Fibroblast of mammary gland (primary cell): ENCODE results near the gene EIF3D.

ENCODE experiments used
- DNase-seq: peaks from one replicate; pipeline ENCODE4 v3.0.0-alpha.2; 2010; ENCODE audit warnings: low read depth
- H3K4me3 ChIP-seq: 2 replicates; pipeline ENCODE4 v1.5.1; 2011; ENCODE audit warnings: low read depth, mild to moderate bottlenecking, low read length, moderate library complexity; ENCODE audit not compliant: control insufficient read depth
- CTCF ChIP-seq: conservative IDR thresholded peaks from 2 replicates; pipeline ENCODE4 v1.5.1; 2011; ENCODE audit warnings: low read depth, low read length, inconsistent platforms; ENCODE audit not compliant: control insufficient read depth, insufficient read depth

The EIF3D gene

GRCh38 chr22:36492109-36492508, 36.9 kb downstream of the EIF3D start:
- no peak for DNase-seq
- H3K4me3 ChIP-seq: no peak overlapping the region
- no peak for TF ChIP-seq CTCF

GRCh38 chr22:36491155-36491554, 37.8 kb downstream of the EIF3D start:
- DNase-seq: no peak
- no peak for TF ChIP-seq CTCF
- no peak overlapping the region for H3K4me3 ChIP-seq

- peak; percentile 67 for DNase-seq
- TF ChIP-seq CTCF: peak; percentile 85
- H3K4me3 ChIP-seq: no peak overlapping the region
These were observed 42.2 kb downstream of the EIF3D start for GRCh38 chr22:36486619-36487384.

DNA sequence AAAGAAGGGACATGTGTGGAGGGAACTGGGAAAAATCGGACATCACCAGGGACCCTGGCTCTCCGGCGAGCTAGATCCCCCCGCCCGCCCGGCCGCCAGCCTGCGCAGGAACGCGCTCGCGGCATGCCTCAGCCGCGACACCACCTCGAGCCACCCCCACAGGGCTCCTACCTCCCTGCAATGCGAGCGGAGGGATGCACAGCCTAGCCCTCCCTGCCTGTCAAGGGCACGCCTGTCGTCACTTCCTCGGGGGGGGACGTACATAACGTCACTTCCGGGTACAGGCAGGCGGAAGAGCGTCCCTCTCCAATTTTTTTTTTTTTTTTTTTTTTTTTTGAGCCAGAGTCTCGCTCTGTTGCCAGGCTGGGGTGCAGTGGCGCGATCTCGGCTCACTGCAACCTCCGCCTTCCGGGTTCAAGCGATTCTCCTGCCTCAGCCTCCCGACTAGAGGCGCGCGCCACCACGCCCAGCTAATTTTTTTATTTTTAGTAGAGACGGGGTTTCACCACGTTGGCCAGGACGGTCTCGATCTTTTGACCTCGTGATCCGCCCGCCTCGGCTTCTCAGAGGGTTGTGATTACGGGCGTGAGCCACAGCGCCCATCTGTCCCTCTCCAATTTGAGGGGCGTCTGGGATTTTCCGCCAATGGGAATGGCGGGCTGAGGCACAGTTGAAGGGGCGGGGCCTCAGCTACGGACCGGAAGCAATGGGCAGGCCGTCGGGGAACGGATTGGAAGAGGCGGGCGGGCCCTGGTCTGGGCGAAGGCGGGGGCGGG, 47.4 kb downstream of the EIF3D start, which contains the start of gene TXN2:
TXN2 (minus strand) TSS at position 248 of the 776 bp plus-strand sequence. CDS start 803 bp downstream, outside the sequence.
- TF ChIP-seq CTCF: no peak
- peak; percentile 94 for DNase-seq
- peak within 1 kb of the TSS; percentile 85 for H3K4me3 ChIP-seq

DNA sequence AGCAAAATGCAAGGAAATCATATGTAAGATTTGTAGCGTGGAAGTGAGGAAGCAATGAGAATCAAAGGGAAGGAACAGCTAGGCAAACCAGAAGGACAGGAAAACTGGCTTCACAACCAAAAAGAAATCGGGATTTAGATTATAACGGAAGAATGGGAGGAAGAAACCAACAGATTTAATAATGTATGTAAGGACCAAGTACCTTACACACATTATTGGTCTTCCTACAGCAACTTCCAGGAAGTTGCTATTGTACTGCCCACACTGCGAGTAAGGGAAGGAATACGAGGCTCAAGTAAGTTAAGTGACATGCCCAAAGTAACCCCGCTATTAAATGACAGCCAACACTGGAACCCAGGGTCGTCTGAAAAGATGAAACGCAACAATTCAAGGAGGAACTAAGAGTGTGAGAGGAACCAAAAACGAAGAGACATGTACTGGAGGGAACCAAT, 48.0 kb downstream of the EIF3D start:
- TF ChIP-seq CTCF: no peak
- peak overlapping the region; percentile 85 for H3K4me3 ChIP-seq
- DNase-seq: no peak

- DNase-seq: no peak
- no peak overlapping the region for H3K4me3 ChIP-seq
- no peak for TF ChIP-seq CTCF
These were observed 50.0 kb downstream of the EIF3D start for GRCh38 chr22:36478966-36479365.
